Muscle of leg (tissue), 9 donors: ENCODE data around the gene RAD50. TPM values are rescaled to one million over a fixed set of nuclear protein-coding genes. Genes with fewer than 3 reads are reported as not detected.

ENCODE experiments used
- polyA plus RNA-seq, 8 donors: library from polyadenylated mRNA; unstranded; fragments of 120-200 nt; gene quantifications; one replicate each; pipeline versions ENCODE4 v1.2.1 to v1.2.3, GENCODE V29; 2013; ENCODE audit warnings: inconsistent platforms in 1 of 8, low replicate concordance in 1 of 8; ENCODE audit not compliant: insufficient read length in 8 of 8, insufficient read depth in 1 of 8
- total RNA-seq: library from RNA; stranded (reverse); fragments of 120-200 nt; gene quantifications from one replicate; pipeline ENCODE4 v1.2.4, GENCODE V29; 2013

RAD50 gene
- total and polyA plus RNA-seq, 9 donors: 14.1 to 29.1 (median 22.1) TPM

Other genes with a start within 250 kb of the RAD50 start
- 3.7 TPM for gene SLC22A5, start 187.3 kb upstream of the RAD50 start, total RNA-seq
- 1 to 10 TPM; 5.7 to 8.9 (median 6.7) TPM for gene SLC22A5, start 187.3 kb upstream of the RAD50 start, polyA plus RNA-seq
- 3.7 TPM for gene IRF1, start 66.2 kb upstream of the RAD50 start, total RNA-seq
- 10 to 100 TPM in 2 of 8 donors, 1 to 10 TPM in 6; 8.6 to 12.8 (median 9.0) TPM for gene IRF1, start 66.2 kb upstream of the RAD50 start, polyA plus RNA-seq
- not detected for gene IL5, start 13.5 kb upstream of the RAD50 start, total RNA-seq
- under 1 TPM in 1 of 8 donors, not detected in 7; 0.45 TPM for gene IL5, start 13.5 kb upstream of the RAD50 start, polyA plus RNA-seq
- not detected for gene IL13, start 101.2 kb downstream of the RAD50 start, total RNA-seq
- gene IL13, start 101.2 kb downstream of the RAD50 start, polyA plus RNA-seq: under 1 TPM in 1 of 8 donors, not detected in 7; 0.17 TPM
- gene IL4, start 117.0 kb downstream of the RAD50 start, total RNA-seq: not detected
- gene IL4, start 117.0 kb downstream of the RAD50 start, polyA plus RNA-seq: under 1 TPM in 1 of 8 donors, not detected in 7; 0.18 TPM
- gene KIF3A, start 180.6 kb downstream of the RAD50 start, total RNA-seq: 6.0 TPM
- 10 to 100 TPM in 1 of 8 donors, 1 to 10 TPM in 7; 4.2 to 10.3 (median 7.0) TPM for gene KIF3A, start 180.6 kb downstream of the RAD50 start, polyA plus RNA-seq
- not detected for gene CCNI2, start 190.4 kb downstream of the RAD50 start, total RNA-seq
- gene CCNI2, start 190.4 kb downstream of the RAD50 start, polyA plus RNA-seq: 1 to 10 TPM in 3 of 8 donors, under 1 TPM in 5; 0.24 to 2.3 (median 0.83) TPM
- gene SEPTIN8, start 220.3 kb downstream of the RAD50 start, total RNA-seq: 39.2 TPM
- gene SEPTIN8, start 220.3 kb downstream of the RAD50 start, polyA plus RNA-seq: 10 to 100 TPM; 34.6 to 56.1 (median 42.1) TPM